Stimulated activated CD8-positive, alpha-beta memory T cell treated with anti-CD3 and anti-CD28 coated beads, Interleukin-15, amount 100 ng/mL, for 4 hours (primary cell): Measurements from ENCODE around the gene STON2.

Experiments
- DNase-seq, 2 donors: peaks; one replicate each; pipeline ENCODE4 v3.0.0-alpha.2; 2020; ENCODE audit warnings: low read depth in 2 of 2

Gene STON2

GRCh38 chr14:81416981-81417380 is 16.9 kb upstream of the STON2 start:
- no peak for DNase-seq

- no peak for DNase-seq
These were observed 16.2 kb upstream of the STON2 start for GRCh38 chr14:81416194-81416952.

GRCh38 chr14:81415781-81416180 is 15.7 kb upstream of the STON2 start:
- DNase-seq, result no peak

- no peak for DNase-seq
These were observed 14.0 kb upstream of the STON2 start for GRCh38 chr14:81414123-81414522.

GRCh38 chr14:81412779-81413178 is 12.7 kb upstream of the STON2 start:
- DNase-seq, result no peak

GRCh38 chr14:81408595-81408994 is 8.5 kb upstream of the STON2 start:
- DNase-seq, result no peak

- no peak for DNase-seq
These were observed 6.7 kb upstream of the STON2 start for GRCh38 chr14:81406863-81407262.

GRCh38 chr14:81402123-81402495 is 2.0 kb upstream of the STON2 start:
- no peak for DNase-seq

- DNase-seq, result no peak
These were observed 1.4 kb upstream of the STON2 start for GRCh38 chr14:81401420-81402122.

GRCh38 chr14:81400852-81401251 is 728 bp upstream of the STON2 start:
- no peak for DNase-seq

GRCh38 chr14:81398196-81398891 is 1.8 kb downstream of the STON2 start:
- no peak for DNase-seq

- DNase-seq, result no peak
These were observed 4.0 kb downstream of the STON2 start for GRCh38 chr14:81396113-81396512.

GRCh38 chr14:81394739-81395138 is 5.4 kb downstream of the STON2 start:
- DNase-seq, result no peak

- no peak for DNase-seq
These were observed 7.0 kb downstream of the STON2 start for GRCh38 chr14:81392976-81393643.

- no peak for DNase-seq
These were observed 8.1 kb downstream of the STON2 start for GRCh38 chr14:81392052-81392451.

- DNase-seq, result no peak
These were observed 9.4 kb downstream of the STON2 start for GRCh38 chr14:81390696-81391095.

- DNase-seq, result no peak
These were observed 11.8 kb downstream of the STON2 start for GRCh38 chr14:81388336-81388735.

GRCh38 chr14:81386290-81386745 is 13.8 kb downstream of the STON2 start:
- no peak for DNase-seq

GRCh38 chr14:81385886-81386285 is 14.2 kb downstream of the STON2 start:
- no peak for DNase-seq

- DNase-seq, result no peak
These were observed 14.7 kb downstream of the STON2 start for GRCh38 chr14:81385419-81385818.

- no peak for DNase-seq
These were observed 15.2 kb downstream of the STON2 start for GRCh38 chr14:81384900-81385299.
